ENCODE results near the gene LRRK2.
"Not testable (repeated sequence)": the region's sequence is repeated elsewhere in the genome, so short reads cannot be mapped to it uniquely, and the experiment has no call there.

The LRRK2 gene

GRCh38 chr12:40315375-40315774 lies 90.6 kb downstream of the LRRK2 start:
- no peak for DNase-seq (ENCODE audit: low spot score)

- no peak for DNase-seq (ENCODE audit: low spot score)
Measured at GRCh38 chr12:40324261-40324660, 99.5 kb downstream of the LRRK2 start.

- peak; percentile 34 for DNase-seq (ENCODE audit: low spot score)
Measured at GRCh38 chr12:40325349-40325960, 100.7 kb downstream of the LRRK2 start.

GRCh38 chr12:40327535-40327934 lies 102.7 kb downstream of the LRRK2 start:
- DNase-seq (ENCODE audit: low spot score): no peak

- DNase-seq (ENCODE audit: low spot score): no peak
Measured at GRCh38 chr12:40330180-40330579, 105.4 kb downstream of the LRRK2 start.

GRCh38 chr12:40331886-40332285 lies 107.1 kb downstream of the LRRK2 start:
- DNase-seq (ENCODE audit: low spot score): no peak

- no peak for DNase-seq (ENCODE audit: low spot score)
Measured at GRCh38 chr12:40335991-40336390, 111.2 kb downstream of the LRRK2 start.

GRCh38 chr12:40336573-40337199 lies 111.9 kb downstream of the LRRK2 start:
- DNase-seq (ENCODE audit: low spot score): peak; percentile 14

GRCh38 chr12:40338071-40338470 lies 113.3 kb downstream of the LRRK2 start:
- no peak for DNase-seq (ENCODE audit: low spot score)

- DNase-seq (ENCODE audit: low spot score): no peak
Measured at GRCh38 chr12:40338621-40339020, 113.8 kb downstream of the LRRK2 start.

GRCh38 chr12:40342010-40342409 lies 117.2 kb downstream of the LRRK2 start:
- no peak for DNase-seq (ENCODE audit: low spot score)

GRCh38 chr12:40343124-40343523 lies 118.3 kb downstream of the LRRK2 start:
- no peak for DNase-seq (ENCODE audit: low spot score)

- no peak for DNase-seq (ENCODE audit: low spot score)
Measured at GRCh38 chr12:40344312-40344711, 119.5 kb downstream of the LRRK2 start.

- DNase-seq (ENCODE audit: low spot score): no peak
Measured at GRCh38 chr12:40351976-40352375, 127.2 kb downstream of the LRRK2 start.

GRCh38 chr12:40375076-40375475 lies 150.3 kb downstream of the LRRK2 start:
- DNase-seq (ENCODE audit: low spot score): peak; percentile 18

GRCh38 chr12:40376533-40377267 lies 151.9 kb downstream of the LRRK2 start:
- DNase-seq (ENCODE audit: low spot score): no peak

- DNase-seq (ENCODE audit: low spot score): no peak
Measured at GRCh38 chr12:40378691-40379090, 153.9 kb downstream of the LRRK2 start.

- no peak for DNase-seq (ENCODE audit: low spot score)
Measured at GRCh38 chr12:40382217-40382616, 157.4 kb downstream of the LRRK2 start.

- not testable (repeated sequence) for DNase-seq (ENCODE audit: low spot score)
Measured at GRCh38 chr12:40387279-40387678, 162.5 kb downstream of the LRRK2 start.

- no peak for DNase-seq (ENCODE audit: low spot score)
Measured at GRCh38 chr12:40390980-40391379, 166.2 kb downstream of the LRRK2 start.

- no peak for DNase-seq (ENCODE audit: low spot score)
Measured at GRCh38 chr12:40393026-40393425, 168.2 kb downstream of the LRRK2 start.

GRCh38 chr12:40399656-40400055 lies 174.9 kb downstream of the LRRK2 start:
- no peak for DNase-seq (ENCODE audit: low spot score)

- no peak for DNase-seq (ENCODE audit: low spot score)
Measured at GRCh38 chr12:40405419-40405818, 180.6 kb downstream of the LRRK2 start.

Data from kidney capillary endothelial cell (primary cell).